Glomerular endothelial cell (primary cell): Measurements from ENCODE around the gene EZR. TPM values are rescaled to one million over a fixed set of nuclear protein-coding genes. Genes with fewer than 3 reads are reported as not detected.
"Not testable (repeated sequence)": the region's sequence is repeated elsewhere in the genome, so short reads cannot be mapped to it uniquely, and the experiment has no call there.

Experiments
- DNase-seq: peaks from one replicate; pipeline ENCODE4 v3.0.0-alpha.2; 2011; ENCODE audit warnings: low read depth, low spot score; ENCODE audit errors: extremely low read depth
- total RNA-seq: library from RNA; depleted of rRNA; stranded (reverse); fragments of >200 nt; gene quantifications from 2 replicates; pipeline ENCODE4 v1.2.3, GENCODE V29; 2015

EZR gene
- total RNA-seq, 1 donor from 2014 or later, result 114 TPM

DNA sequence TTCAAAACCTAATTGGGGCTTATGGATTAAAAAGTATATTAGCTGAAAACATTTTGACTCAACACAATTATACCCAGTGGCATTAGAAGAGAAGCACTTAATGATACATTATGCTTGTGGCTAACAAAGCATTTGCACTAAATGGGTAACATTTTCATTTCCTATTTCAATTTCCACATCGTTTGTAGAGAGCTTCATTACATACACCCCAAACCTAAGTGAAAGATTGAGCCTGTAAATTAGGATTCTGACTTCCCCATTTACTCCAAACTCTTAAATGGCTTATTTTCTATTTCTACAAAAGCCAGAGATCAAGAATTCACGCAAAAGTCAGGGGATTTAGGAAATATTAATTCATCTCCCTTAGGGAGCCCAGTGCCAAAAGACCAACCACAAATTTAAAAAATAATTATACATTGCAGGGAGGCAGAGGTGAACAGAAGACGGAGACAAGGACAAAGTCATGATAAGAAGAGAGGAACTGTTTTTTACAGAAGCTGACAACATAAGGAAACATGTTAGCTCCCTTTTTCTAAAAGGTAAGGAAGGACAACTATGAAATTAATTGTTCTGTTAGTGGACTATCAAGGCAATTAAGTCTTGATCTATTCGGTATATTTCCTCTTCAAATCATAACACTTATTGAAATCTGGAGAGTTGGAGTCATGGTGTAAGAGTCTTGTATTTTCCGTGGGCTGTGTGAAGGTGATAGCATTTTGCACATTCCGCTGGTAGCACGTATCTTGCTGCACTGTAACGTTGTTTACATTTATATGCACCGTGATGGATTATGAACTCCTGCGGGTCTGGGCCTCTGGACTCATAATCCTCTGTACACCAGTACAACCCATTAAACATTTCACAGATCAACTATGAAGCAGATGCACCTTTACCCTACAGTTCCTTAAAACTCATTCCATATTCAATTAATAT lies 24.8 kb upstream of the EZR start:
- DNase-seq, result no peak

DNA sequence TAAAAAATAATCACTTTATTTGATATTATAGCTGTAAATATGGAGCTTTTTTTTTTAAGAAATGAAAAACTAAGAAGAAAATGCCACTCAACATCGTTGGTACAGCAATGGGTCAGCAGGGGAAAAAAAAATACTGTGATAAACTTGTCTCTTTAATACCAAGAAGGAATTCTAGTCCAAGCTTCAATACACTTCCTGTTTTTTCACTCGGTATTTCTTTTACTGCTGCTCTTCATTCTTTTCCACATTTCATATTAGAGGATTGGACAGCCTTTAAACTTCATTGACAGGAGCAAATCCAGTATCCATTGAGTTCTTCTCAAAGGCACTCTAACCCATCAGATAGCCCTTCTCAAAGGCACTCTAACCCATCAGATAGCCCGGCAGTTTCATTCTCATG lies 22.2 kb upstream of the EZR start:
- no peak for DNase-seq

DNA sequence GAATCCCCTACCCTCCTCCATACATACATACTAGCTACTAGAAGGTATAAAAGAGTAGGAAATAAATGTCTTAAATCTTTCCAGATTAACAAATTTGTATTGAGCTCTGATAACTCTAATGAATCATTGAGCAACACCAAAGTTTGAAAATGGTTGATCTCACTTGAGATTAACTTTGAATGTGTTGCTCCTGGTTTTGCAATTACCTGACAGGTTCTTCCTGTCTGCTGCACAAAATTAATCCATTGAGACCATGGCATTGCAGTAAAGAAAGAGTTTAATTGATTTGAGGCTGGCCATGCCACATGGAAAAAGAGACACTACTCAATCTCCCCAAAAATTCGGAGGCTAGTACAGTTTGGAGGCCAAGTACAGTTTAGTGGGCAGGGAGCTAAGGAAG lies 21.3 kb upstream of the EZR start:
- DNase-seq, result no peak

DNA sequence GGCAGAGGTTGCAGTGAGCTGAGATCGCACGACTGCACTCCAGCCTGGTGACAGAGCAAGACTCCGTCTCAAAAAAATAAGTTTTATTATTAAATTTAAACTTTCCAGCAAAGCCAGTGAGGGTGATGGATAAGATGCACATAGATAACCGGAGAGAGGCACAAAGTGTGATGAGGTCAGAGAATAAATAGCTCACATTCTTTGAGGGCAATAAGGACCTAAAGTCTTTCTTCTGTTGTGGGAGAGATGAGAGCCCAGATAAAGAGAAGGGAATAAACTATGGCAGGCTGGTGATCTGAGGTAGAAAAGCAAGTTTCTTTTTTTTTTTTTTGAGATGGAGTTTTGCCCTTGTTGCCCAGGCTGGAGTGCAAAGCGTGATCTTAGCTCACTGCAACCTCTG lies 20.6 kb upstream of the EZR start:
- DNase-seq, result no peak

DNA sequence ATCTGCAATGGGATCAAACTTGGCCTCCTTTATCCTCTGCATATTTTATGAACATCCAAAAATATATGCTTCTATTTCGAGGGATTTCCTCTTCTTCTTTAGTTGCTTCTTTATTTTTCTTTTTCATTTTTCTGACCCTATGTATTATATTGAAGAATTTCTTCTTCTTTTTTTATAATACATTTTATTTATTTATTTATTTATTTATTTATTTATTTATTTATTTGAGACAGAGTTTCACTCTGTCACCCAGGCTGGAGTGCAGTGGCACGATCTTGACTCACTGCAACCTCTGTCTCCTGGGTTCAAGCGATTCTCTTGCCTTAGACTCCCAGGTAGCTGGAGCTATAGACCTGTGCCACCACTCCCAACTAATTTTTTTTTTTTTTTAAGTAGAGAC lies 19.6 kb upstream of the EZR start:
- DNase-seq, result not testable (repeated sequence)

DNA sequence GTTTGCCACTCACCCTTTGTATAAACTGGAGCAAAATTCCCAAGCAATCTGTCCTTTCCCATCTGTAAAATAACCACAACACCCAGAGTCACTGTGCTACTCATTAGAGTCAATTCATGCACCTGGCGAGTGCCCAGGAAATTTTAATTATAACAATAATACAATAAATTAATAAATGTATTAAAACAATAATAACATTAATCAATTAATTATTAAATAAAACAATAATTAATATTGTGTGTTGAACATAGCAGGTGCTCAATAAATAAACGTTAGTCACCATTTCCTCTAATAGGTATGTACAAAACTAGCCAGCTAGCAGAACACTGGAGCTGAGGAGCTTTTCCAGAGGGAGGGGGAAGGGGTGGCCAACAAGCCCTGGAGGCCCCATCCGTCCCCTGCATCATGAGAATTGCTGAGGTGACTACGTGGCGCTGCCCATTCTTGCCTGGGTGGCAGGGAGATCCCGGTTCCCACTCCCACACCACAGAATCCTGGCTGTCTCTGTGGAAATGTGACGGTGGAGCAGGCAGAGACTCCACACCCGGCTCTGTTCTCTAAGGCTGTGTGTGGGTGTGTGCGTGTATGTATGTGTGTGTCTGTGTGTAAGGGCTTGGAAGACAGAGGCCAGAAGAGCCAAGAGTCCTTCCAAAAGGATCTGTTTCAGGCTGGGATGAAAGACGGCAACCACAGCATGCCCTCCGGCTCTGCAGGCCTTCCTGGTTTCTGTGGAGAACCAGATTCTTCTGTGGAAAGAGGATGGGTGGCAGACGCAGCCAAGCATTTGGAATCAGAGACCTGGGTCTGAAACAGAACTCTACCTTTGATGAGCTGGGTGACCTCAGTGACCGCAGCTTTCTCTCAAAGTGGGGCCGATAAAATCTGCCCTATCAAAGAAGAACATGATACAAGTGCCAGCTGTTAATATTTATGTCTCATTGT lies 18.8 kb upstream of the EZR start:
- DNase-seq, result no peak

DNA sequence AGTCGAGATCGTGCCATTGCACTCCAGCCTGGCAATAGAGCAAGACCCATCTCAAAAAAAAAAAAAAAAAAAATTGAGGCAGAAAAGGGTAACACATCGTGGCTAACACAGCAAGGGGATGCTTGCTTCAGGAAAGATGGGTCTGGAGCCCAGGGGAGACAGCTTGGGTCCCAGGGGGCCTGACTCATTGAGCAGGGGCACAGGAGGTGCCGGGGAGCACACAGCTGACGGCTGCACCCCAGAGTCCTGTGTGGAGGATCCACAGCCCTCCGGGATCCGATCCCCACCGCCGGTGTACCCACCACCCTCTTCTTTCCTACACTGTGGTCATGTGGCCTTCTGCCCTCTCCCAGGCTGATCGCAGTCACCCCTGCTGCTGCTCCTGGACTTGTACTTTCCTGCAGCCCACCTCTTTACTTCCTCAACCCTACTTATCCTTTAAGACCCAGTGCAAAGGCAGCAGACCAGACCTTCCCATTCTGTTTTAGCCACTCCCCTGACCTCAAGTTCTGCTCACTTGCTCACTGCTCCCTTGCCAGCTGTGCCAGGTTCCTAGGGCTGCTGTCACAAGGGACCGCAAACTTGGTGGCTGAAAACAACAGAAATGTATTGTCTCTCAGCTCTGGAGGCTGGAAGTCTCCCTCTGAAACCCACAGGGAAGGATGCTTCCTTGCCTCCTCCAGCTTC lies 17.6 kb upstream of the EZR start:
- no peak for DNase-seq

DNA sequence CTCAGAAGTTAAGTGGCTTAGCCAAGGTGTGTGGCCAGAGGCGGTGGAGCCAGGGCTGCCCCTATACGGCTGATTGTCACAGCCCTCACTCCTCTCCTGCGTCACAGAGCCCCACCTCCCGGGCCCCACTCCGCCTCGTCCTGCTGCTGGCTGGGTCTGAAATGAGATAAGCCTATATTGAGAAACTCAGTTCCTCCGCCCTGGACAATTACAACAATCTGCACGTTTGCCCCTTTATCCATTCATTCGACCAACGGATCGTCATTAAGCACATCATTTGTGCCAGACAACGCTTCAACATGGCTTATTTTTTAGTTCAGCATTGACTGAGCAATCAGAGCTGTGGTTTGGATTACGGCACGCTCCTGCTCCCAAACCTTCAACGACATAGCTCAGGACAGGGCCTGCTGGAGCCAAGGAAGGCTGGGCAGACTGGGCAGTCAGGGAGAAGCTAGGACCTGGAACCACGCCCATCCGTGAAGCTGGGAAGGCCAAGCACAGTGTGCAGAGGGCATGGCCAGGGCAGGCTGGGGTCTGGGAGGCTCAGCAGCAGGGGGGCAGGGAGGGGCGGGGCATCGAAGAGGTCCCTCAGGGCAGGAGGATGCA lies 16.6 kb upstream of the EZR start:
- no peak for DNase-seq

DNA sequence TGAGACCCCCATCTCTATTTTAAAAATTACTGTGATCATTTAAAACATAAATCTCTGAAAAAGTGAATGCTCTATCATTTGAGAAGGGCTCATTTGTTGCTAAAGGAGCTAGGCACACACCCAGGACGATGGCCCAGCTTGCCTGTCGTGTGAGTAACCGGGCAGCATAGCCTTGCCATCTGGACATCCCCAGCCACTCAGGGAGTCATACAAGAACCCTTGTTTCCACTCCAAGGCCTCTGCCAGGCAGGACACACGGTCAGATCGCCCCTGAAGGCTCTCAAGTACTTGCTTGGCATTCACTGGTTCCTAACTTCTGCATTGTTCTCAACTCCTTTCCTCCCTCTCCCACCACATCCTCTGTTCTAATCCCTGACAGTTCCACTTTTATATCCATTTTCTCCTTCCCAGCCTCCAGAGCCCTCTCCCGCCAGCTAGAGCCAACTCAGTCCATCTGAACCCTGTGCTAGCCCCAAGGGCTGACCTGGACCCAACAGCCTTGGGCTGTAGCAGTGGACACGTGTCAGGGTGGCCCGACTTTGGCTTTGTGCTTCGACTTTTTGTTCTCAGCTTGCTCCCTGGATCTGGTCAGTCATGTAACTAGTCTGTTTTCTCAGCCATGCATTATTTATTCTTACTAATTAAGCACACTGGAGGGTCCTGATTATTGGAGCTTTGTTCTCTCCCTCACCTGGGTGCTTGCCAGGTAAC lies 15.7 kb upstream of the EZR start:
- no peak for DNase-seq

DNA sequence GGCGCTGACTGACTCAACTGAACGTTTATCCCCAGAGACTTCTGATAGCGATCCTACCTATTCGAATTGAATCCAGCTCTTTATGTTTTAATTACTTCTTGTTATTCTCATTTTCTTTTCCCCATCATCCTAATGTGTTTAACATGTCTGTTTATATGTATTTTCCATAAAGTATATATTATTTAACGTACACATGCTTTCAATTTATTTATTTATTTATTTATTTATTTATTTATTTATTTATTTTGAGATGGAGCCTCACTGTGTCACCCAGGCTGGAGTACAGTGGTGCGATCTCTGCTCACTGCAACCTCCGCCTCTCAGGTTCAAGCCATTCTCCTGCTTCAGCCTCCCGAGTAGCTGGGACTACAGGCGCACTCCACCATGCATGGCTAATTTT lies 13.6 kb upstream of the EZR start:
- DNase-seq, result not testable (repeated sequence)

DNA sequence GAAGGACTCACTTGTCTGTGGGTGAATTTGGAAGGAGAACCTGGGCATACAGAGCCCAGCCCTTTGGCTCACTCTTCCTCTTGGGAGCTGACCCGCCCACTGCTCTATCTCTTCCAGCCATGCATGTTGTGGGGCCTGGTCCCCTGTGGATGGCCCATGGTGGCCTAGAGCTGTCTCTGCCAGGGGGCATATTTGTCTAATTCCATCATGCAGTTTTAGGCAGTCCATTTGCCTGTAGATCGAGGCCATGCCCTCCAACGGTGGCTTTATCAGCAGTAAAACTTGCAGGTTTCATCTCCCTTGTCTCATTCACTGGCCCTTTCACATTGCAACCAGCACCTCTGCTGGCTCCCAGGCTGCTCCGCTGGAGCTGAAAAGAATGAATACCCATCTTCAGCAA lies 12.9 kb upstream of the EZR start:
- DNase-seq, result no peak

DNA sequence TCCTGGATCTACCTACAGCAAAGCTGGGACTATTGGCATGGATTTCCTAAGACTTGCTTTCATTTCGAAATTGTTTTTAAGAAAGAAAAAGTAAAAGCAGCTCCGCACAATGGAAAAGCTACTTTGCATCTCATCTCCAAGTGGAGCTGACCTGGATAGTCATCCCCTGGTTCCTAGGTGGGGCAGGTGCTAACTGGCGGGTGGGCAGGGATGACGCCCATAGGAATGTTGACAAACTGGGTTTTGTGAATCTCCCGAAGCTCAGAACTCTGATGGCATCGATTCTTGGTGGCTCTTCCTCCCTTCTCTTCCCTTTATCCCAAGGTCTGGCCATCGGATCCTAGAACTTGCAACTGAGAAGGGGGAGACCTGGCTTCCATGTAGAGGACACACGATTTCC lies 12.4 kb upstream of the EZR start:
- DNase-seq, result no peak

DNA sequence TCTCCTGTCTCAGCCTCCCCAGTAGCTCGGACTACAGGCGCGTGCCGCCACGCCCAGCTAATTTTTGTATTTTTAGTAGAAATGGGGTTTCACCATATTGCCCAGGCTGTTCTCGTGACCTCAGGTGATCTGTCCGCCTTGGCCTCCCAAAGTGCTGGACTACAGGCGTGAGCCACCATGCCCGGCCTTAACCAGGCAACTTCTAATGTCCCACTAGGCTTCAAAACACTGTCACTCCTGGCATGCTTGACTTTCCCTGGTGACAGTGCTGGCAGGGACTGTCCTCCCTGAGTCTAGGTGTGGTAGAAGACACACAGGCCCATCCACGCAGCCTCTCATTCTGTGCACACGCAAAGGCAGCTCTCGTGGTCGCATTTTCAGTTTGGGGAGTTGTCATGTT lies 11.6 kb upstream of the EZR start:
- no peak for DNase-seq

DNA sequence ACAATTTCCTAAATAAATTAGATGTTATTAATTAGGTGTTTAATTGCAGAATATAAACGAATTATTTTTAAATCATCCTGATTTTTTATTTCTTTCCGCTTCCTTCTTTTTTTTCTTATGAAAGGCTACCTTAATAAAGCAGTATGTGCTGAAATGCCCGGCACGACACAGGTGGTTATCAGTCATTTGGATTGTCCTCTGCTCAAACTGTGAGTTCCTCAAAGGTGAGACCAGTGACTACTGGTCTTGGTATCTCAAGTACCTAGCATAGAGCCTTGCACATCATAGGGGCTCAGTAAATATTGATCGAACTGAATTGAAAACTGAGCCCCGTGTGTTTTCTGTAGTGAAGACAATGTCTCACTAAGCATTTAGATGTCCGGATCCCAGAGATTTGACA lies 9.6 kb upstream of the EZR start:
- no peak for DNase-seq

DNA sequence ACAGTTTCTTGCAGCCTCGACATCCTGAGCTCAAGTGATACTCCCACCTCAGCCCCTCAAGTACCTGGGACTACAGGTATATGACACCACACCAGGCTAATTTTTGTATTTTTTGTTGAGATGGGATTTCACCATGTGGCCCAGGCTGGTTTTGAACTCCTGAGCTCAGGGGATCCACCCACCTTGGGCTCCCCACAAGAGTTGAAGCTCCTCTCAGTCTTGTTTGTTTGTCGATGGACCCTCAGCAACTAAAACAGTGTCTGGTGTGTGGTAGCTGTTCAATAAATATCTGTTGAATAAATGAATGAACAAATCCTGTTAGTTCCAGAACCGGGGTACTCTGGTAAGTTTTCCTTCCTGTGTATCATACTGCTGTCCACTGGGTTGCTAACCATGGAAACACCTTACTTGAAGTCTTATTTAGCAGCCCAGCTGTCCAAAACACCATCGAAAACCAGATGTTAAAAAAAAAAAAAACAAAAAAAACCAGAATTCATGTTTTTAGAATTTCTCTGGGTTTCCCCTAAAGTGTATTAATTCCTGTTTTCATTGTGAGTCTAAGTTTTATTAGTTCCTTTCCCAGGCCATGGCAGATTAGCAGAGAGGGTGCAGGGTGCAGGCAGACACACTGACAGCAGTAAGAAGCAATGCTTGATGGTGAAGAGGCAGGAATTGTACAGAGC lies 7.8 kb upstream of the EZR start:
- no peak for DNase-seq

DNA sequence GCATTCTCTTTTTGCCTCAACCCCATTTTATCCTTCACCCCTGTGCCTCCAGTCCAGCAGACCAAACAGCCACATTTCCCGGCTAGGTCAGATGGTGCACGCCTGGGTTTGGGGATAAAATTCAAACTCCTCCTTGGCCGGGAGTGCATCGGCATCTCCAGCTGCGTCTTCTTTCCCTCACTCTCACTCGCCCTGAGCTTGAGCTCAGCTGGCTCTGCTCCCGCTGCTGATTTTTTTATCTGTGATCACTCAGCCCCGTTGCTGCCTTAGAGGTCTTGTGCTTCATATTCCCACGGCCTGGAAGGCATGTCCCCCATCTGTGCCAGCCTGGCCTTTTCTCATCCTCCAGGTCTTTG lies 6.8 kb upstream of the EZR start:
- DNase-seq, result no peak

DNA sequence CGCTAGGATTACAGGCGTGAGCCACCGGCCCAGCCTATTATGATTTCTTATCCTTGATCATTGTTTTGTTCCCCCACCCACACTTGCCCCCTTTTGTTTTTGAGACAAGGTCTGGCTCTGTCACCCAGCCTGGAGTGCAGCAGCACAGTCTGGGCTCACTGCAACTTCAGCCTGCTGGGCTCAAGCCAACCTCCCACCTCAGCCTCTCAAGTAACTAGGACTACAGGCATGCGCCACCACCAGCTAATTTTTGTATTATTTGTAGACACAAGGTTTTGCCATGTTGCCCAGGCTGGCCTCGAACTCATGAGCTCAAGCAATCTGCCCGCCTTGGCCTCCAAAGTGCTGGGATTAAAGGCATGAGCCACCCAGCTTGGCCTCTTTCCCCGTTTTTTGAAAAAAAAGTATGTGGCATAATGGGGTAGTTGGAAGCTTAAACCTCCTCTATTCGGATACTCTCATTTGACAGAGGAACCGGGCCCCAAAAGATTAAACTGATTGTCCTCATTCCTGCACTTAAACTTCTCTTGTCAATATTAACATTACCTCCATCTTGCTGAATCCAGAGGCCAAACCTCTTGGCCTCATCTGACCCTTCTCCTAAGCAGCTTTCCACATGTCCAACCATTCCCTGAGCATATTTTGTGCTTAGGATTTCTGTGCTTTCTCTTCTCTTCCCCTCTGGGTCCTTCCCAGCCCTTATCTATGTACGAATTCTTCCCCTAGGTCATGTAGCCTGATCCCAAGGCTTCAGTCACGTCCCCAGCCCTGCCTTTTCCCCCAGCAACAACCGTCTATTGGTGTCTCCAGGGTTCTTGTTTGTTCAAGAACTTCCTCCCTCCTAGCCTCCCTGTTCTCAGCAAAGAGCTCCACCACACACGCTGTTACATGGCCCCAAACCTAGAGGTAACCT lies 6.1 kb upstream of the EZR start:
- DNase-seq, result no peak

DNA sequence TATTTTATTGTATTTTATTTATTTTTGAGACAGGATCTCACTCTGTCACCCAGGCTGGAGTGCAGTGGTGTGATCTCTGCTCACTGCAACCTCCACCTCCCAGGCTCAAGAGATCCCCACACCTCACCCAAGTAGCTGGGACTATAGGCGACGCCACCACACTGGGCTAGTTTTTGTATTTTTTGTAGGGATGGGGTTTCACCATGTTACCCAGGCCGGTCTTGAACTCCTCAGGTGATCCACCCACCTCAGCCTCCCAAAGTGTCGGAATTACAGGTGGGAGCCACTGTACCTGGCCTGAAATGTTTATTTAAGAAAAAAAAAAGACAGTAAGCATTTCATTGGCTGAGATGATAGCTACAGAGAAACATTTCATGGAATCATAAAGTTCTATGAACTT lies 4.4 kb upstream of the EZR start:
- DNase-seq, result not testable (repeated sequence)
